A549 (cell line): ENCODE measurements around the gene SERTAD1.

Experiments used
- BHLHE40 ChIP-seq: IDR thresholded peaks from 2 replicates; pipeline ENCODE4 v1.6.1; 2012; ENCODE audit warnings: low read depth, low read length, inconsistent platforms
- TF ChIP-seq, protein P1 (sequence below): fragments of >200 bp; sonication (Bioruptor Twin); formaldehyde crosslinking; IDR thresholded peaks from 3 replicates; pipeline ENCODE4 v1.5.1; 2016

DNA sequence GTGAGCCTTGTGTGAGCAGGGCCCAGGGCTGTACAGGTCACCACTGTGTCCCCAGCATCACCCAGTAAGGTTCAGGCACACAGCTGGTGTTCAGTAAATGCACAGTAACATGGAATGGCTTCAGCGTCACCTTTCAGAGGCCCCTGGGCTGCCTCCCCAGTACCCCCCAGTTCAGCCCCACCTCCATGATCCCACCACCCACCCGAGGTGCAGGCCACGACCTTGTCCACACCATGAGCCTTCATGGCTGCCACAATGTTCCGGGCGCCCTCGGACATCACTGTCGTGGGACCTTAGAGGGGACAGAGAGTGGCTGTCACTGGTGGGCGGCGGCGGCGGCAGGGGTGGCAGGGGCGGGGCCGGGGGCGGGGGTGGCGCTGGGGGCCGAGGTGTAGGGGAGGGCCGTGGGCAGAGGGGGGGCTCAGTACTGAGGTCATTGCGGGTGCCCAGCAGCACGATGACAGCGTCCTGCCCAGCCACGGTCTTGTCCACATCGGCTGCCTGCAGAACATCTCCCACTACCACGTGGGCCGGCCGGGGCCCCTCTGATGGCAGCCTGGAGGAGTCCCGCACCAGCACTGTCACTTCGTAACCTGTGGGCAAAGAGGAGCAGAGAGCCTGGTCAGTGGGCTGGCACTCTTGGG is 32.3 kb upstream of the SERTAD1 start:
- TF ChIP-seq, protein P1, sequence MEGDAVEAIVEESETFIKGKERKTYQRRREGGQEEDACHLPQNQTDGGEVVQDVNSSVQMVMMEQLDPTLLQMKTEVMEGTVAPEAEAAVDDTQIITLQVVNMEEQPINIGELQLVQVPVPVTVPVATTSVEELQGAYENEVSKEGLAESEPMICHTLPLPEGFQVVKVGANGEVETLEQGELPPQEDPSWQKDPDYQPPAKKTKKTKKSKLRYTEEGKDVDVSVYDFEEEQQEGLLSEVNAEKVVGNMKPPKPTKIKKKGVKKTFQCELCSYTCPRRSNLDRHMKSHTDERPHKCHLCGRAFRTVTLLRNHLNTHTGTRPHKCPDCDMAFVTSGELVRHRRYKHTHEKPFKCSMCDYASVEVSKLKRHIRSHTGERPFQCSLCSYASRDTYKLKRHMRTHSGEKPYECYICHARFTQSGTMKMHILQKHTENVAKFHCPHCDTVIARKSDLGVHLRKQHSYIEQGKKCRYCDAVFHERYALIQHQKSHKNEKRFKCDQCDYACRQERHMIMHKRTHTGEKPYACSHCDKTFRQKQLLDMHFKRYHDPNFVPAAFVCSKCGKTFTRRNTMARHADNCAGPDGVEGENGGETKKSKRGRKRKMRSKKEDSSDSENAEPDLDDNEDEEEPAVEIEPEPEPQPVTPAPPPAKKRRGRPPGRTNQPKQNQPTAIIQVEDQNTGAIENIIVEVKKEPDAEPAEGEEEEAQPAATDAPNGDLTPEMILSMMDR: no peak
- no peak for TF ChIP-seq BHLHE40
